Measurements from ENCODE around the gene ACSF3.

Gene ACSF3

DNA sequence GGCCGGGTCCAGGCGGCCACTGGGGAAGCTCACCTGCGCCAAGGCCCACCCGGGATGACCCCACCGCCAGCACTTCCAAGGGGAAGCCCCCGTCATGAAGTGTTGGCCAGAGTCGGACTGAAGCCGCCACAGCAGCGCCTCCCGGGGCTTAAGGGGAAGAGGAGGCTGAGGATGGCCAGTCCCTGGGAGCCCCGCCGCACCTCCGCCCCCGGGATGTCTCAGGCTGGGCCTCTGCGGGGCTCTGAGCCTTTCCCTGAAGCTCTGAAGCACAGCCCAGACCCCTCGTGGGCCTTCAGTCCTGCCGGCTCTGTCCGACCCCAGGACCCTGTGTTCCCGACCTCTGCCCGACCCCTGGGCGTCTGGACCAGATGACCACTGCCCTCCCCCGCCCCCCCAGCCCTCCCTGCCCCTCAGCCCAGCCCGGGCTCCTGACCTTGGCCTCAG lies 42.8 kb upstream of the ACSF3 start (continued):
- TF ChIP-seq RARB (CRISPR knock-in tag; IDR thresholded peaks at IDR 0.05): no peak
- no peak for TF ChIP-seq ZFP30 (CRISPR knock-in tag; IDR thresholded peaks at IDR 0.05)
- TF ChIP-seq ZNF70 (CRISPR knock-in tag; IDR thresholded peaks at IDR 0.05): no peak
- no peak for TF ChIP-seq GLIS3 (CRISPR knock-in tag; IDR thresholded peaks at IDR 0.05)
- no peak for TF ChIP-seq ARNTL (CRISPR knock-in tag; IDR thresholded peaks at IDR 0.05; ENCODE audit: borderline replicate concordance, low read depth)
- TF ChIP-seq ZNF8 (CRISPR knock-in tag; IDR thresholded peaks at IDR 0.05): no peak
- TF ChIP-seq, protein P1, sequence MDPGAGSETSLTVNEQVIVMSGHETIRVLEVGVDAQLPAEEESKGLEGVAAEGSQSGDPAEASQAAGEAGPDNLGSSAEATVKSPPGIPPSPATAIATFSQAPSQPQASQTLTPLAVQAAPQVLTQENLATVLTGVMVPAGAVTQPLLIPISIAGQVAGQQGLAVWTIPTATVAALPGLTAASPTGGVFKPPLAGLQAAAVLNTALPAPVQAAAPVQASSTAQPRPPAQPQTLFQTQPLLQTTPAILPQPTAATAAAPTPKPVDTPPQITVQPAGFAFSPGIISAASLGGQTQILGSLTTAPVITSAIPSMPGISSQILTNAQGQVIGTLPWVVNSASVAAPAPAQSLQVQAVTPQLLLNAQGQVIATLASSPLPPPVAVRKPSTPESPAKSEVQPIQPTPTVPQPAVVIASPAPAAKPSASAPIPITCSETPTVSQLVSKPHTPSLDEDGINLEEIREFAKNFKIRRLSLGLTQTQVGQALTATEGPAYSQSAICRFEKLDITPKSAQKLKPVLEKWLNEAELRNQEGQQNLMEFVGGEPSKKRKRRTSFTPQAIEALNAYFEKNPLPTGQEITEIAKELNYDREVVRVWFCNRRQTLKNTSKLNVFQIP (CRISPR knock-in tag; IDR thresholded peaks at IDR 0.05; ENCODE audit: borderline replicate concordance, low read depth): no peak

DNA sequence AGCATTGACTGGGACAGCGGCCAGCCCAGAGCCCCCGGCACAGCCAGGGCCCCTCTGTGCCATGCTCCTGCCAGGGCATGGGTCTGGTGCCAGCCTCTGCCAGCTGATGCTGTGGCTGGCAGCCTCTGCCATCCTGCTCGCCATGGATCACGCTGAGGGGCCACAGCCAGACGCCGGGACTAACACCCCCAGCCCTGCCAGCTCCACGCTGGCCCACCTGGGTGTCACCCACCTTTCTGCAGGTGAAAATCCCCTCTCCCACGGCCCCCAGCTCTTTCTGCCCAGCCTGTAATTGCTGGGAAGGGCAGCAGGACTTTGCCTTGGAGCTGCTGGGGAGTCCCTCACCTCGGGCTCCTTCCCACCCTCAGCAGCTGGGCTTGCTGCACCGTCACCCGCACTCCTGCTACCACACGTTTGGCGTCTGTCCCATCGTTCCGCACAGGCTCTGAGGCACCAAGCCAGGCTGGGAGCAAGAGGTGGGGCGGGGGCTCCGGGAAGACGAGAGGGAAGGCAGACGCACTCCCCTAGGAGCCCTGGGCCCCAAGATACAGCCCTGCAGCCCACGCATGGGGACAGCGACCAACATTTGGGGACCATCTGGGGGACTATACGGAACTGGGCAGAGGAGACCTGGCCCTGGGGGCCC lies 42.0 kb upstream of the ACSF3 start:
- no peak for ATAC-seq
- TF ChIP-seq ZNF565 (CRISPR knock-in tag; conservative IDR thresholded peaks at IDR 0.05; ENCODE audit: low read depth): no peak

DNA sequence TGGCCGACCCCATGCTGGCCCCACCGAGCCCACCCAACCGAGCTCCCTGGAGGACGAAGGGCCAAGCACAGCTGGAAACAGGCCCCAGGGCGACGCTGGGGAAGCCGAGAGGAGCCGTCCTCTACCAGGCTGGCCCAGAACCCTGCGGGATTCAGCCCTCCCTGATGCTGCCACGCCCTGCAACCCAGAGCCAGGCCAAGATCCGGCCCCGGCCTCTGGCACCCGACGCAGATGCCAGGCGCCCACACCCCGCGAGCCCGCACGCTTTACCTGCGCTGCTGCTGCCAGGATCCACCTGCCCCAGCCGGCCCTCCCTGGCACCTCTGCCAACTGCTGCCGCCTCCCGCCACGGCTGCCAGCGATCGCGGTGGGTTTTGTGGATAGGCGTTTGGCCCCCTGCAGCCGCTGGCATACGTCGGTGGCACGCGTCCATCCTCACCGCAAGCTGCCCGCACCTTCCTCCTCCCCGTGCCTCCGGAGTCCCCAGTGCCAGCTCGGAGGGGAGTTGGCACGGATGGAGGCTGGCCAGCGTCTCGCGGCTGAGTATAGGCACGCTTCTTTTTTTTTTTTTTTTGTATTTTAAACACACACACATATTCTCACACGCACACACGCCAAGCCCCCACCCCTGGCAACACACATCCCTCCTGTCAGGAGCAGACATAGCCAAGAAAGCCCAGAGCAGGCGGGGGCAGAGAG lies 41.3 kb upstream of the ACSF3 start:
- ATAC-seq: peak; percentile 39
- TF ChIP-seq ZC3H10 (CRISPR knock-in tag; IDR thresholded peaks at IDR 0.05) (no peak), ISL1 (CRISPR knock-in tag; IDR thresholded peaks at IDR 0.05) (no peak), ZNF70 (CRISPR knock-in tag; IDR thresholded peaks at IDR 0.05) (no peak), ZNF565 (CRISPR knock-in tag; conservative IDR thresholded peaks at IDR 0.05; ENCODE audit: low read depth) (no peak), OSR1 (CRISPR knock-in tag; IDR thresholded peaks at IDR 0.05) (no peak), GLIS3 (CRISPR knock-in tag; IDR thresholded peaks at IDR 0.05) (no peak), TOX (CRISPR knock-in tag; IDR thresholded peaks at IDR 0.05; ENCODE audit: borderline replicate concordance) (no peak), CSDC2 (CRISPR knock-in tag; IDR thresholded peaks at IDR 0.05) (no peak), ZFP30 (CRISPR knock-in tag; IDR thresholded peaks at IDR 0.05) (no peak), TCF4 (CRISPR knock-in tag; IDR thresholded peaks at IDR 0.05; ENCODE audit: borderline replicate concordance) (no peak), SNAI2 (CRISPR knock-in tag; IDR thresholded peaks at IDR 0.05) (no peak), ZFP3 (CRISPR knock-in tag; IDR thresholded peaks at IDR 0.05) (no peak), ZNF8 (CRISPR knock-in tag; IDR thresholded peaks at IDR 0.05) (no peak), PPARA (CRISPR knock-in tag; IDR thresholded peaks at IDR 0.05; ENCODE audit: borderline replicate concordance) (no peak), ARNTL (CRISPR knock-in tag; IDR thresholded peaks at IDR 0.05; ENCODE audit: borderline replicate concordance, low read depth) (no peak), ESRRG (CRISPR knock-in tag; IDR thresholded peaks at IDR 0.05) (no peak), RARB (CRISPR knock-in tag; IDR thresholded peaks at IDR 0.05) (no peak)
- TF ChIP-seq, protein P2, sequence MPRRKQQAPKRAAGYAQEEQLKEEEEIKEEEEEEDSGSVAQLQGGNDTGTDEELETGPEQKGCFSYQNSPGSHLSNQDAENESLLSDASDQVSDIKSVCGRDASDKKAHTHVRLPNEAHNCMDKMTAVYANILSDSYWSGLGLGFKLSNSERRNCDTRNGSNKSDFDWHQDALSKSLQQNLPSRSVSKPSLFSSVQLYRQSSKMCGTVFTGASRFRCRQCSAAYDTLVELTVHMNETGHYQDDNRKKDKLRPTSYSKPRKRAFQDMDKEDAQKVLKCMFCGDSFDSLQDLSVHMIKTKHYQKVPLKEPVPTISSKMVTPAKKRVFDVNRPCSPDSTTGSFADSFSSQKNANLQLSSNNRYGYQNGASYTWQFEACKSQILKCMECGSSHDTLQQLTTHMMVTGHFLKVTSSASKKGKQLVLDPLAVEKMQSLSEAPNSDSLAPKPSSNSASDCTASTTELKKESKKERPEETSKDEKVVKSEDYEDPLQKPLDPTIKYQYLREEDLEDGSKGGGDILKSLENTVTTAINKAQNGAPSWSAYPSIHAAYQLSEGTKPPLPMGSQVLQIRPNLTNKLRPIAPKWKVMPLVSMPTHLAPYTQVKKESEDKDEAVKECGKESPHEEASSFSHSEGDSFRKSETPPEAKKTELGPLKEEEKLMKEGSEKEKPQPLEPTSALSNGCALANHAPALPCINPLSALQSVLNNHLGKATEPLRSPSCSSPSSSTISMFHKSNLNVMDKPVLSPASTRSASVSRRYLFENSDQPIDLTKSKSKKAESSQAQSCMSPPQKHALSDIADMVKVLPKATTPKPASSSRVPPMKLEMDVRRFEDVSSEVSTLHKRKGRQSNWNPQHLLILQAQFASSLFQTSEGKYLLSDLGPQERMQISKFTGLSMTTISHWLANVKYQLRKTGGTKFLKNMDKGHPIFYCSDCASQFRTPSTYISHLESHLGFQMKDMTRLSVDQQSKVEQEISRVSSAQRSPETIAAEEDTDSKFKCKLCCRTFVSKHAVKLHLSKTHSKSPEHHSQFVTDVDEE (CRISPR knock-in tag; IDR thresholded peaks at IDR 0.05): no peak
- TF ChIP-seq, protein P1 (CRISPR knock-in tag; IDR thresholded peaks at IDR 0.05; ENCODE audit: borderline replicate concordance, low read depth): no peak
- TF ChIP-seq, protein P3, sequence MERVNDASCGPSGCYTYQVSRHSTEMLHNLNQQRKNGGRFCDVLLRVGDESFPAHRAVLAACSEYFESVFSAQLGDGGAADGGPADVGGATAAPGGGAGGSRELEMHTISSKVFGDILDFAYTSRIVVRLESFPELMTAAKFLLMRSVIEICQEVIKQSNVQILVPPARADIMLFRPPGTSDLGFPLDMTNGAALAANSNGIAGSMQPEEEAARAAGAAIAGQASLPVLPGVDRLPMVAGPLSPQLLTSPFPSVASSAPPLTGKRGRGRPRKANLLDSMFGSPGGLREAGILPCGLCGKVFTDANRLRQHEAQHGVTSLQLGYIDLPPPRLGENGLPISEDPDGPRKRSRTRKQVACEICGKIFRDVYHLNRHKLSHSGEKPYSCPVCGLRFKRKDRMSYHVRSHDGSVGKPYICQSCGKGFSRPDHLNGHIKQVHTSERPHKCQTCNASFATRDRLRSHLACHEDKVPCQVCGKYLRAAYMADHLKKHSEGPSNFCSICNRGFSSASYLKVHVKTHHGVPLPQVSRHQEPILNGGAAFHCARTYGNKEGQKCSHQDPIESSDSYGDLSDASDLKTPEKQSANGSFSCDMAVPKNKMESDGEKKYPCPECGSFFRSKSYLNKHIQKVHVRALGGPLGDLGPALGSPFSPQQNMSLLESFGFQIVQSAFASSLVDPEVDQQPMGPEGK (CRISPR knock-in tag; IDR thresholded peaks at IDR 0.05; ENCODE audit: borderline replicate concordance): no peak

All from SK-N-SH treated with all-trans-retinoic acid at 6 μM for 48 hours (cell line).